Nucleus accumbens (tissue), 56 donors: ENCODE results near the gene SLC28A3.
A peak's percentile ranks its signal among the peaks of the same experiment; 100 is the strongest.

Experiments
- DNase-seq, 56 donors: peaks; one replicate each; lab custom pipeline; 2025; lab: John Stamatoyannopoulos, UW

The SLC28A3 gene

GRCh38 chr9:84255696-84256095 is 84.9 kb downstream of the SLC28A3 start:
- no peak for DNase-seq

GRCh38 chr9:84254972-84255371 is 85.6 kb downstream of the SLC28A3 start:
- peak in 4 of 56 donors; percentile 1 to 3 (median 2) for DNase-seq

- DNase-seq = no peak
These were observed 88.6 kb downstream of the SLC28A3 start for GRCh38 chr9:84251921-84252320.

DNA sequence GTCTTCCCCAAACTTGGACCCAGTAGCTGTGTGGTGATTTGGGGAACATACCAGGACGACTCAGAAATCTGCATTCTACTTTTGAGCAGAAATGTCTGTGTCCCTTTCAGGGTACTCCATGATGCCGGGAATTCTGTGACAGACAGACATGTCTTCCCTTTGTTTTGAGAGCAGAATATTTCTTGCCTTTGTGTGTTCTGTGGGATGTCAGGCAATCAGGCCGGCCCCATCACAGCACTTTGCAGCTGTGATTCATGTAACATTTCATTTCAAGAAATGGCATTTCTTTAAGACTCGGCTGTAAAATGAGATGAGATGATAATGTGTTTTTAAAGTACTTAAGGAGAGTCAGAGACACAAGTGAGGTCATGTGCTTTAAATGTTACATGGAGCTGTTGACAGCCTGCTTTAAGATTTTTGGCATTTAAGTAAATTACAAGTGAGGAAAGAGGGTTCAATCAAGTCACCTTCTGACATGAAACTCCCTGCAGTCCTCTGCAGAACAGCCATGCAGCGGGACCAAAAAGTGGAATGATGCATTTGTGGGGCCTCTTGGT is 98.7 kb downstream of the SLC28A3 start:
- no peak for DNase-seq

- no peak for DNase-seq
These were observed 101.2 kb downstream of the SLC28A3 start for GRCh38 chr9:84239343-84239742.

DNA sequence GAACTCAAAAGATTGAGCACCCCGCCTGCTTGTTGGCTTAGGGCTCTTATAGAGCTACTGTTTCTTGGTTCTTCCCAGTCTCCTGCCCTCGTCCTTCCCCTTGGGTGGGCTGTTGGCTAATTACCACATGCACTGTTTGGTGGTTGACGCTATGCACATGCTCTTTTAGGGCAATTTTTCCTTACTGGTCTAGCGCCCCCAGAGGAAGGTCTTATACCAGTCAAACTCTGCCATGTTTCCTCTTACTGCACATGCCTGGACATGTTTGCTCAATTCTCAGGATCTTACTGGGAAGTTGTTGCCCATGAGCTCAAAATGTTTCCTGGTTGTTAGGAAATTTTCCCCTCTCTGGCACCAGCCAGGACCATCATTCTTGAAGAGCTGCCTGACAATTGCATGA is 101.9 kb downstream of the SLC28A3 start:
- no peak for DNase-seq

DNA sequence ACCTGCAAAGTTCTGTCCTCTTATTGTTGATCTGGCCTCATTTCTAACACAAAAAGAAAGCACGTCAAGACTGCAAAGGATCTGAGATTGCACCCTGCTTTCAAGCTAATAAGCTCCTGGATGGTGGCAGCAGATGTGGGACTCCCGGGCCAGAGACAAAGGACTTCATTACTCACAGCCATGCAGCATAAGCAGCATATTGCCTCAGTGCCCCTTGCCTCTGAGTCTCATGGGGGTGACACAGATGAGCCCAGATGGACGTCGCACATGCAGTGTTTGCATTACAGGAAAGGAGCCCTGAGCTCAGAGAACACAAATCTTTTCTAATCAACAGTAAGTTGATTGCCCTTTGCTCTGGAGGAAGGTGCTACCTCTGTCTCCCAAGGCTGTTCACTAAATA is 105.0 kb downstream of the SLC28A3 start:
- no peak for DNase-seq

- DNase-seq = peak in 2 of 56 donors; percentile 5
These were observed 110.0 kb downstream of the SLC28A3 start for GRCh38 chr9:84230355-84231145.

GRCh38 chr9:84229191-84229590 is 111.4 kb downstream of the SLC28A3 start:
- no peak for DNase-seq

GRCh38 chr9:84228130-84228720 is 112.3 kb downstream of the SLC28A3 start:
- DNase-seq = no peak

DNA sequence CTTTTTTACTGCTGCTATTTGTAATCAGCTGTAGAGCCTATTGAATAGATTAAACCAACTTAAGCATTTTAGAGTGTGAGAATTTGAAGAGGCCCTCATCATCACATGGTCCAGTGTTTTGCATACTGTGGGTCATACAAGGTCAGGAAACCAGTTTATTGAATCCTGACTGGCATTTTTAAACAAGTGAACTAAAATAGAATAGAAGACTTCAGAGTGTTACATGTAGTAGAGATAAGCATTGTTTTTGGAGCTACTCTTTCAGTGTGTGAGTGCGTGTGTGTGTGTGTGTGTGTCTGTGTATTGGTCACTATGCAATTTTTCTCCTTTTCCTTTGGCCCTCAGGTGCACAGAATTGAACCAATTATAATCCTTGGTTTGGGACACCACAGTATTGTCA is 114.4 kb downstream of the SLC28A3 start:
- no peak for DNase-seq
